Regular cardiac myocyte (primary cell): ENCODE data around the gene TAS2R42. TPM values are rescaled to one million over a fixed set of nuclear protein-coding genes. Genes with fewer than 3 reads are reported as not detected.

Experiments used
- total RNA-seq: library from RNA; depleted of rRNA; stranded (reverse); fragments of >200 nt; gene quantifications from 2 replicates; pipeline ENCODE4 v1.2.3, GENCODE V29; 2014

Gene TAS2R42
- total RNA-seq, result not detected in 2 replicates

GRCh38 chr12:11186837-11187236 is at the start of gene TAS2R42:
TSS of gene TAS2R42 (minus strand) at chr12:11186937. CDS start at chr12:11186937, 0 bp downstream.

GRCh38 chr12:11171145-11171968 is 15.4 kb downstream of the TAS2R42 start, which contains the start of gene SMIM10L1:
TSS of gene SMIM10L1 (plus strand) at chr12:11171194. CDS start at chr12:11171357, 163 bp downstream.

Other genes starting within 250 kb of the TAS2R42 start
- 1.5 and 3.7 TPM in 2 replicates for gene TAS2R14, start 247.7 kb downstream of the TAS2R42 start, total RNA-seq
- gene TAS2R50, start 200.0 kb downstream of the TAS2R42 start, total RNA-seq, result 1.5 and 3.1 TPM in 2 replicates
- 1.2 and 4.2 TPM in 2 replicates for gene TAS2R20, start 188.6 kb downstream of the TAS2R42 start, total RNA-seq
- gene TAS2R19, start 164.3 kb downstream of the TAS2R42 start, total RNA-seq, result 2.1 and 7.3 TPM in 2 replicates
- 2.5 and 5.6 TPM in 2 replicates for gene TAS2R31, start 155.5 kb downstream of the TAS2R42 start, total RNA-seq
- gene TAS2R46, start 124.6 kb downstream of the TAS2R42 start, total RNA-seq, result 1.5 and 2.8 TPM in 2 replicates
- 0.19 and 1.4 TPM in 2 replicates for gene TAS2R43, start 94.6 kb downstream of the TAS2R42 start, total RNA-seq
- gene TAS2R30, start 52.3 kb downstream of the TAS2R42 start, total RNA-seq, result 2.7 and 4.2 TPM in 2 replicates
- gene SMIM10L1, start 15.7 kb downstream of the TAS2R42 start, total RNA-seq, result 5.9 and 7.3 TPM in 2 replicates
- gene PRB3, start 82.8 kb upstream of the TAS2R42 start, total RNA-seq, result not detected in 2 replicates
- not detected in 2 replicates for gene PRB4, start 123.5 kb upstream of the TAS2R42 start, total RNA-seq
- not detected in 2 replicates for gene PRB2, start 208.6 kb upstream of the TAS2R42 start, total RNA-seq